RPMI8226 (cell line): ENCODE results near the gene KICS2.
"Not testable (repeated sequence)": the region's sequence is repeated elsewhere in the genome, so short reads cannot be mapped to it uniquely, and the experiment has no call there.

Experiments
- DNase-seq: peaks from one replicate; pipeline ENCODE4 v3.0.0-alpha.2; 2015

Gene KICS2

DNA sequence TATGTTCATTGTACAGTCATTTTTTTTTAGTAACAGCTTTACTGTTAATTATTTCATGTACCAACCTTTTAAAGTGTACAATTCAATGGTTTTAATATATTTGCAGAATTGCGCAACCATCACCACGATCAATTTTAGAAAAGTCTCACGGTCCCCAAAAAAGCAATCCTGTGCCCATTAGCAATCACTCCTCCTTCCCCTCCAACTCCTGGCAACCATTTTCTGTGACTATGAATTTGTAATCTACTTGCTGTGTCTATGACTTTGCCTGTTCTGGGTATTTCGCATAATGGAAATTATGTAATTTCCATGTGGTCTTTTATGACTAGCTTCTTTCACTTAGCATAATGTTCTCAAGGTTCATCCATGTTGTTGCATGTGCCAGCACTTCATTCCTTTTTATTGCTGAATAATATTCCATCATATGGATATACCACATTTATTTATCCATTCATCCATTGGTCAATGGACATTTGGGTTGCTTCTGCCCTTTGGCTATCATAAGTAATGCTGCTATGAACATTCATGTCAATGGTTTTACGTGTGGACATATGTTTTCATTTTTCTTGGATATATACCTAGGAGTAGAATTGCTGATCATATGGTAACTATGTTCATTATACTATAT, 9.9 kb downstream of the KICS2 start:
- no peak for DNase-seq

DNA sequence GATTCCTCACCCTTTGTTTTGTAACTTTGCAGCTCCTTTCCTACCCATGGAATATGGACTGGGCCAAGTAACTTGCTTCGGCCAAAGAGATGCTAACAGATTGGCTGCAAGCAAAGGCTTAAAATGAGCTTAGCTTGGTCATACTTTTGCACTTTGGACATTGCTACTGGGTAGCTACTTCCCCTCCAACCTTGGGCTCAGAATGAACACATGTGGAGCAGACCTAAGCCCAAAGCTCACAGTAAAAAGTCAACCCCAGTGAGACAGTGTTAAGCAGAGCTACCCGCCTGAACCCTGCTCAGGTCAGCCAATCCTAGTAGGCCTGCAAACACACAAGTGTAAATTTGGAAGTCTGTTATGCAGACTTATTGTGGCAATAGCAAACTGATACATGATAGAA, 14.6 kb downstream of the KICS2 start:
- DNase-seq = no peak

DNA sequence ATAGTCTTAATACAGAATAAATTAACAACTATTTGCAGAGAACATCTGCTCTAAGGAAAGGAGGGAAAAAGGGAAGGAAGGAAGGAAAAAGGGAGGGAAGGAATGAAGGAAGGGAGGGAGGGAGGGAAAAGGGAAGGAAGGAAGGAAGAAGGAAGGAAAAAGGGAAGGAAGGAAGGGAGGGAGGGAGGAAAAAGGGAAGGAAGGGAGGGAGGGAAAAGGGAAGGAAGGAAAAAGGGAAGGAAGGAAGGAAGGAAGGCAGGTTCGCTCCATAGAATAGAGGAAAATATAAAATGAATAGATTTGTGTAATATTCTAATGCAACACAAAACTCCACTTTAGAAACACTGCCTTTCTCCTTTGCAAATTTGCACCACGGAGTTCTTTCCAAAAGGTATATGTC, 16.6 kb downstream of the KICS2 start:
- DNase-seq = no peak

DNA sequence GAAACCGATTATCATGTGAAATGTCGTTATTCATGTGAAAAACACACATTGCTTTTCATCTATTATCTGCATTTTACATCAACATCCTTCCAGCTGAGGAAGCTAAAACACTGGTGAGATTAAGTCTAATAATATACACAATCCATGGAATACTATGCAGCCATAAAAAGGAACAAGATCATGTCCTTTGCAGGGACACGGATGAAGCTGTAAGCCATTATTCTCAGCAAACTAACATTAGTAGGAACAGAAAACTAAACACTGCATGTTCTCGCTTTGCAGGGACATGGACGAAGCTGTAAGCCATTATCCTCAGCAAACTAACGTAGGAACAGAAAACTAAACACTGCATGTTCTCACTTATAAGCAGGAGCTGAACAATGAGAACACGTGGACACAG, 18.3 kb downstream of the KICS2 start:
- no peak for DNase-seq

DNA sequence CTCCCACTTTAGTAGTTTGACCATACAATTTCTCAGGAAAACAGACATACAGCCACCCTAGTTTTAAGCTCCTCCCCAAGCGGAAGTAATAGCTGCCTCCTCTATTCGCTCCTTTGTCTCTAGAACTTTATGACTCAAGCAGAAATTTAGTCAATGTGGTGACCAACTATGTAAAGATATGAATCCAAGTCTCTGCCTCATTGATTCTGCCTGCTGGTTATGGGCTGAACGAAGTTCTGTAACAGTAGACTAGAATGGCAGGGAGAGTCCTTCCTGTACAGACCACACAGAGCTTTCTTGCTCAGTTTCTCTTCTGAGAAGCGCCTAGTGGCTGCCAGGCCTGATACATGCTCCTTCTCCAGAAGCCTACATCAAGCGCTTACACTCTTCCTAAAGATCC, 19.1 kb downstream of the KICS2 start:
- DNase-seq = no peak

DNA sequence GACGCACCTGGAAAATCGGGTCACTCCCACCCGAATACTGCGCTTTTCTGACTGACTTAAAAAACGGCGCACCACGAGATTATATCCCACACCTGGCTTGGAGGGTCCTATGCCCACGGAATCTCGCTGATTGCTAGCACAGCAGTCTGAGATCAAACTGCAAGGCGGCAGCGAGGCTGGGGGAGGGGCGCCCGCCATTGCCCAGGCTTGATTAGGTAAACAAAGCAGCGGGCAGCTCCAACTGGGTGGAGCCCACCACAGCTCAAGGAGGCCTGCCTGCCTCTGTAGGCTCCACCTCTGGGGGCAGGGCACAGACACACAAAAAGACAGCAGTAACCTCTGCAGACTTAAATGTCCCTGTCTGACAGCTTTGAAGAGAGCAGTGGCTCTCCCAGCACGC, 26.3 kb downstream of the KICS2 start:
- not testable (repeated sequence) for DNase-seq

DNA sequence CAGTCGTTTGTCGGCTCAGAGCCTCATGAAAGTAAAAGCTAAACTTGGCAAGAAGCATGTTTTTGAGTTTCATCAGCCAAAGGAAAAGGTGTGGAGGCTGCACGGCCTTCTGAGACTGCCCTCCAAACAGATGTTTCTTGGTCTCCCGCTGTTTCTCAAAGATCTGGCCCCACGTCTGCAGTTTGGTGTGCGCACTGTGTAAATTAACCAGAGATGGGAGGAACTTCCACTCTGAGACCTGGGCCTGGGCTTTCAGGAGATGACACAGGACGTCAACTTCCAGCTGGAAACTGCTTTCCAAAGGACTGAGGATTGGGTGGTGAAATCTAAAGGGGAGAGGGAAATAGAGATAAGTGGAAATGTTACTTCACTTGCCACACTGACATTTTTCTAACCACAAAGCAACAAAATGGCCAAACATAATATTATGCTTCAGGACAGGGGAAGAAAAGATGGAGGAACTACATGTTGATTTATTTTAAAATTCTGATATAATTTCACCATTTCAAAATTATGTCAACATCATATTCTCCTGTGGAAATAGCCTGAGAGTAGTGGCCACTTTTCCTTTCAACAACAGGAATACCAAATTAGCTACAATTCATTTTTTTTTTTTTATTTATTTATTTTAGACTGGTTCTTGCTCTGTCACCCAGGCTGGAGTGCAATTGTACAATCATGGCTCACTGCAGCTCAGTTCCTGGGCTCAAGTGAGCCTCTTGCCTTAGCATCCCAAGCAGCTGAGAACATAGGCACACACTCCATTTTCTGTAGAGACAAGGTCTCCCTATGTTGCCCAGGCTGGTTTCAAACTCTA, 27.6 kb downstream of the KICS2 start:
- DNase-seq = no peak

DNA sequence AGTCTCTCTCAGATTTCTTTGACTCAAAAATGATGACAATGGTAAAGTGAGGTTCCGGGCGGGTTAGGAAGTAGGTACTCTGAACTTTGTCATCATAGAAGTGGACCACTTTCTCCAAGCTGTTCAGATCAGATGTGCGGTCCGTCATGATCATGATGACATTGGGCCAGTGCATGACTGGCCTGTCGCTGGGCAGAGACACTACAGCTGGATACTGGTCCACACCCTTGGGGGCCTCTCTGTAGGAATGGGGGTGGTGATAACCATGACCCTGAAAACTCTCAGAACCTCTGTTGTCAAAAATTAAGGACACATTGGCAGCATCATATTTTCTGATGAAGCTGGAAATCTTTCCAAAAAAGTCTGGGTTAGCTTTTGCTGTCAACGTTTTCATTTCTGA, 28.2 kb downstream of the KICS2 start:
- DNase-seq = no peak

DNA sequence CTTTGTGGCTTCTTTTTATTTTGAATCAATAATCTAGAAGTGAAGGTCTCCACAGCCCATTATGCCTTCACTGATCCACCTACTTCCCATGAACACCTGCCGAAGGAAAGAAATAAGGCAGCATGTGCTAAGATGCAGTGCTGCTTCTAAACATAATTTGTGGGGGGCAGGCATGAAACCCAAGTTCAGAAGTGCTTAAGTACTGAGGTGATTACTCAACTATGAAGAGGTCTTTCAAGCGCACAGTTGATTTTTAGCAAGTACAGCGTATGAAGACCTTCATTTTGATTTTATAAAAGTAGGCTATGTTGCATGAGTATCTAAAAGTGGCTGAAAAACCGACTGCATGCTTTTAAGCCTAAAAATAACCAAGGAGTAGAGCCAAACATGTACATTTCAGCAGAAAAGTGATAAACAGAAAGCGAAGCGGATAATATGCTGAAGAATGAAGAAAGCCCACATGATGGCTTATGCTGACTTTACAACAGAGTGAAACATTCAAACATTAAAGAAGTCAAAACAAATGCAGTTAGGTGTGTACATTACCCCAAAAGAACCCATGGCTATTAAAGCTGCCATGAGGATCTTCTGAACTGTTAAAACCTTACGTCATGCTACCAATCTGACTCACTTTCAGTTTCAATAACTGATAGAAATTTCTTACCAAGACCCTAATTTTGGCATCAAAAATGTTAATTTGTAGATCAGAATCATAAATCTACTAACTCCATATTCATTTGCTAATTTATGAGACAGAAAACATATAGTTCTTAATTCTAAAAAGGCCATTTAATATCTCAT, 29.3 kb downstream of the KICS2 start:
- no peak for DNase-seq

DNA sequence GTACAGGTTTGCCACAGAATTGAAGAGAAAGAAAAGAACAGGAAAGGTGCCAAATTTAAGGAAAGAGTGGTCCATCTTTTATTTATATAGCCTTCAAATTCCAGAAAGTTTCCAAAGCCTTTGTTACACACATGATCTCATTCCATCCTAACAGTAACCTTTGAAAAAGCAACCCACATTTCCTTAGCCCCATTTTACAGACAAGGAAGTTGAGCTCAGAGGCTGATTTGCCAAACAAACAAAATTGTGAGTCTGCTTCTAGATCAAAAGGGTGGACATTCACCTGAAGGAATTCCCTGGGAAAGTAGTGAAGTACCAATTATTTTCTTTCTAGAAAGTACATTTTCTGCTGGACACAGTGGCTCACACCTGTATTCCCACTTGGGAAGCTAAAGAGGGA, 32.0 kb downstream of the KICS2 start:
- DNase-seq = no peak

DNA sequence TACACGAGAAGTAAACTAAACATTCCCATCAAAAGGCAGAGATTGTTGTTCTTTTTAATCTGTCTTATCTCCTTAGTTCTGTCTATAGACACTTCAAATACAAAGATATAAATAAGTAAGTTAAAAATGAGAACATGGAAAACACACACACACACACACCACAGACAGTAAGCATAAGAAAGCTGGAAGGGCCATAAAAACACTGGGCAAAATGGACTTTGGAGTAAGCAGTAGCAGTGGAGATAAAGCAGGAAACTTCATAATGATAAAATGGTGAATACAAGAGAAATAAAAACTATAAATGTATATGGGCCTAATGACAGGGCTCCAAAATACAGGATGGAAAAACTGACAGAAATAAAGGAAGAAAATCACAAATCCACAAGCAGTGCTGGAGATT, 32.6 kb downstream of the KICS2 start:
- no peak for DNase-seq

DNA sequence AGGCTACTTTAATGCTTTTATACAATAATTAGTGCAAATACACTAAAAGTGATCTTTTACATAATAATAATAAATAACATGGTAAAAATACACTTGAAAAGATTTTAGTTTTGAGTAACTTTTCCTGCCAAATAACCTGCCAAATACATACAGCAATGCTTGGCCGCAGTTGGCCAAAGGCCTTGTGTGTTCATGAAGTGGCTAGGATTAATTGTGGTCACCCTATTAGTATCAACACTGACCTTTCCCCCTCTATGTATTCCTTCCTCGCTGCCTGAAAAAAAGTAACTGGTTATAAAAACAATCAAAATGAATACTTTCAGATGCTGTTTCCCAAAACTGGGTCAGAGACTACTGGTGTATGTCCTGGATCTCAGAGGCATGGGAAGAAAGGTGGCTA, 34.3 kb downstream of the KICS2 start:
- no peak for DNase-seq

DNA sequence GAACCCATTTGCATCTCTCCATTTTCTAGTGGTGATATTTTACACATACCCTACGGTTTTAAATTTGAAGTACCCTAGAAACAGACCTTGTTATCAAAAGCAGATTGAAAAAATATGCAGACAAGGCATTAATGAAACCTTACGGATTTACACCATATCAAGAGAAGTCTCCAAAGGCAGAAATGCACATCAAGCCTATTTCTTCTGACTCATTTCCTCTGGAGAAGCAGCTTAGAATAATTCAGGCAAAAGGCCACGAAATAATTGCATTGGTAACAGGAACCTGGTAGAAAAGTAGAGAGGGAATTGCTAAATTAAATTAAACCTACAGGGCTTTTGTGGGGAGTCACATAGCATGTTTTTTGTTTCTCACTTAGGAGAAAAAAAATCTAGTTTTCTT, 34.7 kb downstream of the KICS2 start:
- DNase-seq = no peak

DNA sequence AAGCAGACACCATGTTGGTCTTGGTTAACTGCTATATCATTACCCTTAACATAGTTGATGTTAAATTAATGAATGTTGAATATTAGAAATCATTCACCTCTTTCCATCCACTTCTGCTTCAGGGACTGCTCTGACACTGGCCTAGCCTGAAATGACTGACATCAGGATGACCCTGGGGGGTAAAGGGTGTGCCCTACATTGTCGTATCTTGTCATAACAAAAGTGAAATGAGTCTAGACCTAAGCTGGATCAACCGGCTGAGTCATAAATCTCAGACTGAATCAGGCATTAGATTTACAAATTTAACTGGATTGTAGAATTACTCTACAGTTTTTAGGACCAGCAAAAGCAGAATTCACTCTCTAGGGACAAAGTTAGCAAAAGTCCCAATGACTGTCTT, 35.3 kb downstream of the KICS2 start:
- no peak for DNase-seq

DNA sequence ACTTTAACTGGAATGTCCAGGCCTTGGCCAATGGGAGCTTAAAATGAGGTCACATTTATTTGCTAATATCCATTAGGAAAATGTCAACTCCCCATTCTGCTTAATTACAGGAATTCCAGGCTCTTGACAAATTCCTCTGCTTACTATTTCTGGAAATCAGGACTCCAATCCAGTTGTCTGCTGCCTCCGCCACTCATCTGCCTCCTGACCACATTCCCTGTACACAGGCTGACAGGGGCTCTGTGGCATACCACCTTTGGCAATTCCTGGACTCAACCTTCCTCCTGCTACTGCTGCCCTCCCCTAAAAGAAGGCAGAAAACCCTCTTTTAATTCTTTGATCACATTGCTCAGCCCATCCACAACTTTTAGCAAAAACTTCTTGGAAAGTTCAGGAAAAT, 37.9 kb downstream of the KICS2 start:
- no peak for DNase-seq

DNA sequence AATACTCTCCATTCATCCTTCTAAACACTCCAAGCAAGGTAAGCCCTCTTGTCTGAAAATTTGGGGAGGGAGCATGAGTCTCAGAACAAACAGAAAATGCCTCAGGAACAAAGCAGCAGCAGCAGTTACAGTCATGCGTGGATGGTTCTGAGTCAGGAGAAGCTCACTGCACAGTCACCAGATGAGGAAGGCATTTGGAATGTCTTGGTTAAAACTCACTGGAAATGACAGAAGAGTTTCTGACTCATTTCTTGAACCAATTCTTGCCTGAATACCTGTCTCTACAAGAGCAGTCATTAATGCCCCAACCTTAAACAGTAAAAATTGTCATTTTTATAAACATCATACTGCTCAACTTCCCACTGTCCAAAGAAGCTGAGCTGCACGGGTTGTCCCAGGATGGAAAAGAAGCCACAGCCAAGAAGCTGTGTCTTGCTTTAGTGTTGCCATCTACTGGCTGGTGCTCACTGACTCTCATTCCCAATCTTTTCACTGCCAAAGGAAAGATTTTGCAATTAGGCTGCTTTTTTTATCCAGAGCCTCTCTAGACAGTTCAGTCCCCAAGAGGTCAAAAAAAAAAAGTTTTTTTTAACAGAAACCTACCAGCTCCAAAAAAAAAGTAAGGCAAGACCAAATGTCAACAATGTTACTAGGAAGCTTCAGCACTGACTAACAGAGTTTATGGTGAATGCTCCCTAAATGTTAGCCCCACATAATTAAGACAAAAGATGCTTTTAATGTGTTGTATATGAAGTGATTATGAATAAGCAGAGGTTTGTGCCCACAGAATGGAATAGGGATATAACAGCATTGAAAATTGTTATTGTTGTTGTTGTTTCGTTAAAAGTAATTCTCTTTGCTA, 40.4 kb downstream of the KICS2 start:
- DNase-seq = no peak

DNA sequence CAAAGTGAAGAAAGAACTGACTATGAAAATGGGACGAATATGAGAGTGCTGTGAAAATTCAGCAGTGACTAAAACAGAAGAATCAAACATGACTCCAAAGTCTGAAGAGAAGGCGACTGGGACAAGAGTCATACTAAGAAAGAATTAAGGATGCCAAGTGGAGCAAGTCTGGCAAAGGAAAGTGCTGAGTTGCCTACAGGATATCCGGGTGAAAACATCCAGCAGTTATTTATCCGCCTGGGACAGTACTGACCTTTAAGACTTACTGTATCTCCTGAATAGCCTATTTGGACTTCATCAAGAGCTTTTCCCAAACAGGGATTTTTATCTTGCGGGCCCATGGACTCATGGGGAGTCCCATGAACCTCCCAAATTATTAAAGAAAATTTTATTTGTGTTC, 41.1 kb downstream of the KICS2 start:
- no peak for DNase-seq

DNA sequence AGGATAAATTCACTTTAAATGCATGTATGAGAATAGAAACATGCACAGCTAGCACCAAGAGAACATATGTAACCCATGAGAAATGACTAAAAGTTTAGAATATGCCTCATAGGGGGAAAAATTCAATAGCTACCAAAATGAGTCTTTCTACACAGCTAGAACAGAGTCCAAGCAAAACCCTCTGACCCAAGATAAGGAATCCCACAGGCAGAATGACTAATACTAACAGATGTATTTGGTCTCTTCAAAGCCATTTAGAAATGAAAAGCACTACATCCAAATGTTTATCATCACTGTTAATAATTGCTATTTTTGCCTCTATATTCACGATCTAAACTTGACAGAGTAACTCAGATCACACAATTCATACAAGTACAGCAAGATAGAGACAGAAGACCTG, 44.0 kb downstream of the KICS2 start:
- DNase-seq = no peak

DNA sequence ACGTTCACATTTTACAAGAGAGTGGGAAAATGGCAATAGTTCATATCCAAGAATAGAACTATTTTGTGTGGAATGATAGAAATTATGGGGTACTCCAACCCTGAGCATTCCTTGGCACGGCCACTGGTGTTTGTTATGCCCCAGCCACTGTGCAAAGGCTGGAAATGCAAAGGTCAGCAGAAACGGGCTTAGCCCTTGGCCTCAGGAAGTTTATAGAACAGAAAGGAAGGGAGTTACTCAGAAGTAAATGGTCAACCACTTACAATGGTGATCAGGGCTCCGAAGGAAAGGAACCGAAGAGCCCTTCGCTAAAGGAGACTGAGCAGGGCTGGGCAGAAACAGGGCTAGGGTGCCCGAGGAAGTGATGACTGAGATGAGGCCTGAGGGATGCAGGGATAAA, 45.1 kb downstream of the KICS2 start:
- DNase-seq = no peak

DNA sequence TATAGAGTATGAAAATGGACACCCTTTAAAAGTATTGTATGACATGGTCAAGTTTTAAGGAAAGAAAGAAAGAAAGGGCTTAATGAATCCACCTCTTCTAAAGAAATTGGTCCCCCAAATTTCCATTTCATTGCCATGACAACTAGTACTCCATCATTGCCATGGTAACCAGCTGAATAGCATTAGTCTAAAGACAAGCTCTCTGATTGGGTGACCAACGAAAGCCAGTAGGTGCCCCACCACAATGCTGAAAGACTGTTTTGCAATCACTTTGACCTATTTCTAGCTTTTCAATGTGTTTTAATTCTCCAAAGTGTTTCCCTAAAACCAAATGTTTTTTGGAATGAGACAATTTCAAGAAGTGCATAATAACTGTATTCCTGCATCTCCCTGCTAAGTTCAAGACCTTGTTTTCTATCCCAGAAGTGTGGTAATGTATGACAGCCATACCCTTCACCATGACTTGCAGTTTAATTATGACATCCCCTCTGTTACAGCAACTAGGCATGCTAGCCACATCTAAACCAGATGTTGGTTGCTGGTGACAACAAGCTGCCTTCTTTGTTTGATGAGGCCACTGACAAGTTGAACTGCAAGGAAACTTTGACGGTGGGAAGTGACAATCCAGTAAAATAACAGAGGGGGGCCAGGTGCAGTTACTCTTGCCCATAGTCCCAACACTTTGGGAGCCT, 46.7 kb downstream of the KICS2 start:
- no peak for DNase-seq

DNA sequence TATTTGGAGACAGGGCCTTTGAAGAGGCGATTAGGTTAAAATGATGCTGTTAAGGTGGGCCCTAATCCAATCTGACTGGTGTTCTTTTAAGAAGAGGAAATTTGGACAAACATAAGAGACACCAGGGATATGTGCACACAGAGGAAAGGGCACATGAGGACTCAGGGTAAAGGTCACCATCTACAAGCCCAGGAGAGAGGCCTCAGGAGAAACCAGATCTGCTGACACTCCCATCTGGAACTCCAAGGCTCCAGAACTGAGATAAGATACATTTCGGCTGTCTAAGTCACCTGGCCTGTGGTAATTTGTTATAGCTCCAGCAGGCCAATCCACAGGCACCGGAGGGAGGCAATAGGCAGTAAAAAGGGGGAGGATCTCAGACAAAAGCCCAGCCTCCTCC, 48.6 kb downstream of the KICS2 start:
- no peak for DNase-seq
